CD4-positive, alpha-beta T cell treated with Interleukin-6 at 100 ng/mL for 8 hours (primary cell): ENCODE data around the gene SMO.
A peak's percentile ranks its signal among the peaks of the same experiment; 100 is the strongest.
"Not testable (repeated sequence)": the region's sequence is repeated elsewhere in the genome, so short reads cannot be mapped to it uniquely, and the experiment has no call there.

Source experiments
- DNase-seq: peaks from one replicate; pipeline ENCODE4 v3.0.0-alpha.2; 2020; ENCODE audit warnings: mixed read lengths, low spot score

SMO gene

GRCh38 chr7:129209067-129209926 is 20.9 kb downstream of the SMO start:
- no peak for DNase-seq

DNA sequence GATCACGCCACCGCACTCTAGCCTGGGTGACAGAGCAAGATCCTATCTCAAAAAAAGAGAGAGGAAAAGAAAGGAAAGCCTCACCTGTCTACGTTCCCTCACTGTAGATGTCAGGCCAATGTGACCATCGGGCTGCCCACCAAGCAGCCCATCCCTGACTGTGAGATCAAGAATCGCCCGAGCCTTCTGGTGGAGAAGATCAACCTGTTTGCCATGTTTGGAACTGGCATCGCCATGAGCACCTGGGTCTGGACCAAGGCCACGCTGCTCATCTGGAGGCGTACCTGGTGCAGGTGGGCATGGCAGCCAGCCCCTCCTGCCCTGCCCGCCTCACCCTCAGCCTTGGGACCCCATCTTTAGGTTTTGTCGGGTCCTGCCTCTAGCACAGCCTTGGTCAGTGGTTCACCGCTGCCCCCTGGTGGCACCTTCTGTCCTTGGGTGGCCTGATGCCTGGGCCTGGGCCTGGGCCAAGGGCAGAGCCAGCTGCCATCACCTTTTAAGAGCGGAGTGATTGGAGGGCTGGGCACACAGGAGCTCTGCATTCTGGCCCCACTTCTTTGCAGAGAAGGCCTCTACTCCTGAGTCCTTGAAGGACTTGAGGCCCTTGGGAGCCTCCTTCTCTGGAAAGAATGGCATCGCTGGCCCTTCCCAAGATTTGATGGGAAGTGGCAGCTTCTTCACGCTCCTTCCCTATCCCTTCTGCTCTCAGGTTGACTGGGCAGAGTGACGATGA is 22.0 kb downstream of the SMO start:
- DNase-seq: peak; percentile 30

DNA sequence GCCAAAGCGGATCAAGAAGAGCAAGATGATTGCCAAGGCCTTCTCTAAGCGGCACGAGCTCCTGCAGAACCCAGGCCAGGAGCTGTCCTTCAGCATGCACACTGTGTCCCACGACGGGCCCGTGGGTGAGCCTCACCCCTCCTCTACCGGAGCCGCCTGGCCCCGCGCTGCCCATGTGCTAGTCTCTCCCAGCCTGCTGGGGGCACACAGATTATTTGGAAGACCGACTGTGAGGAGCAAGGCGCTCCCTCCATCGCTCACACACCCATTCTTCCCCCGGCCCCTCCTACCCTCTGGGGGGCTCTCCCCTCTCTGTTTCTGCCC is 22.5 kb downstream of the SMO start:
- no peak for DNase-seq

DNA sequence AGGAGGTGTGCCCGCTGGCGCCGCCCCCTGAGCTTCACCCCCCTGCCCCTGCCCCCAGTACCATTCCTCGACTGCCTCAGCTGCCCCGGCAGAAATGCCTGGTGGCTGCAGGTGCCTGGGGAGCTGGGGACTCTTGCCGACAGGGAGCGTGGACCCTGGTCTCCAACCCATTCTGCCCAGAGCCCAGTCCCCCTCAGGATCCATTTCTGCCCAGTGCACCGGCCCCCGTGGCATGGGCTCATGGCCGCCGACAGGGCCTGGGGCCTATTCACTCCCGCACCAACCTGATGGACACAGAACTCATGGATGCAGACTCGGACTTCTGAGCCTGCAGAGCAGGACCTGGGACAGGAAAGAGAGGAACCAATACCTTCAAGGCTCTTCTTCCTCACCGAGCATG is 23.7 kb downstream of the SMO start:
- DNase-seq: no peak

DNA sequence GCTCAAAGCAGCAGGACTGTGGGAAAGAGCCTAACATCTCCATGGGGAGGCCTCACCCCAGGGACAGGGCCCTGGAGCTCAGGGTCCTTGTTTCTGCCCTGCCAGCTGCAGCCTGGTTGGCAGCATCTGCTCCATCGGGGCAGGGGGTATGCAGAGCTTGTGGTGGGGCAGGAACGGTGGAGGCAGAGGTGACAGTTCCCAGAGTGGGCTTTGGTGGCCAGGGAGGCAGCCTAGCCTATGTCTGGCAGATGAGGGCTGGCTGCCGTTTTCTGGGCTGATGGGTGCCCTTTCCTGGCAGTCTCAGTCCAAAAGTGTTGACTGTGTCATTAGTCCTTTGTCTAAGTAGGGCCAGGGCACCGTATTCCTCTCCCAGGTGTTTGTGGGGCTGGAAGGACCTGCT is 24.2 kb downstream of the SMO start:
- DNase-seq: no peak

- DNase-seq: no peak
Observed at GRCh38 chr7:129213828-129214227, 25.4 kb downstream of the SMO start.

DNA sequence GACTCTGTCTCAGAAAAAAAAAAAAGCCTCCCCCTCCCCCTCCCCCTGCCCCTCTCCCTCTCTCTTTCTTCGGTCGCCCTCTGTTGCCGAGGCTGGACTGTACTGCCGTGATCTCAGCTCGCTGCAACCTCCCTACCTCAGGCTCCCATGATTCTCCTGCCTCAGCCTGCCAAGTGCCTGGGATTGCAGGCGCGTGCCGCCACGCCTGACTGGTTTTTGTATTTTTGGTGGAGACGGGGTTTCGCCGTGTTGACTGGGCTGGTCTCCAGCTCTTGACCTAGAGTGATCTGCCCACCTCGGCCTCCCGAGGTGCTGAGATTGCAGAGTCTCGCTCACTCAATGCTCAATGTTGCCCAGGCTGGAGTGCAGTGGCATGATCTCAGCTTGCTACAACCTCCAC is 27.3 kb downstream of the SMO start:
- not testable (repeated sequence) for DNase-seq

GRCh38 chr7:129216101-129216715 is 27.8 kb downstream of the SMO start:
- not testable (repeated sequence) for DNase-seq

DNA sequence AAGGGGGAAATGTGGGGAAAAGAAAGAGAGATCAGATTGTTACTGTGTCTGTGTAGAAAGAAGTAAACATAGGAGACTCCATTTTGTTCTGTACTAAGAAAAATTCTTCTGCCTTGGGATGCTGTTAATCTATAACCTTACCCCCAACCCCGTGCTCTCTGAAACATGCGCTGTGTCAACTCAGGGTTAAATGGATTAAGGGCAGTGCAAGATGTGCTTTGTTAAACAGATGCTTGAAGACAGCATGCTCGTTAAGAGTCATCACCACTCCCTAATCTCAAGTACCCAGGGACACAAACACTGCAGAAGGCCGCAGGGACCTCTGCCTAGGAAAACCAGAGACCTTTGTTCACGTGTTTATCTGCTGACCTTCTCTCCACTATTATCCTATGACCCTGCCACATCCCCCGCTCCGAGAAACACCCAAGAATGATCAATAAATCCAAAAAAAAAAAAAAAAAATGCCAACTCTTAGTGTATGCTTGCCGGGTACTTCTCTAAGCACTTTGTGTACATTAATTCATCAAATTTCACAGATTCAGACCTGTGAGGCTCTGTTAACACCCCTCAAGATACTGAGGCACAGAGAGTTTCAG is 28.5 kb downstream of the SMO start:
- DNase-seq: not testable (repeated sequence)

DNA sequence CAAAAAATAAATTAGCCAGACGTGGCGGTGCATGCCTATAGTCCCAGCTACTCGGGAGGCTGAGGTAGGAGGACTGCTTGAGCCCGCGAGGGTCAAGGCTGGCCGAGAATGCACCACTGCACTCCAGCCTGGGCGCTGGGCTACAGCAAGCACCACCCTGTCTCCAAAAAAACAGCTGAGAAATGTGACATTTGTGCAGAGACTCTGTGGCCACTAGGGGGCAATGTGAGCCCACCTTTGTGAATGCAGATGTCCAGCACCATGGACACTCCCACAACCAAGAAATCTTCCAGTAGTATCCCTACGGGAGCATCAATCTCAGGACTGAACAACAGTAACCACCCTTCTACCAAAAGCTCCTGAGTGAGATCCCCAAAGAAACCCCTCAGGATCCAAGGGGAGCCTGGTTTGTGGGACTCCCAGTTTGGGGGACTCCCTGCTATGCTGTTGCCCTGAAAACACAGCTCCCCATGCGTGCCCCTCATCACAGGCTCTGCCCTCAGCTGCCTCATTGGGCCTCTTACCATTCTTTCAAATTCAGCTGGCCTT is 30.2 kb downstream of the SMO start:
- DNase-seq: peak; percentile 74

GRCh38 chr7:129219166-129219565 is 30.7 kb downstream of the SMO start:
- DNase-seq: not testable (repeated sequence)

- DNase-seq: peak; percentile 17
Observed at GRCh38 chr7:129222064-129222463, 33.6 kb downstream of the SMO start.

DNA sequence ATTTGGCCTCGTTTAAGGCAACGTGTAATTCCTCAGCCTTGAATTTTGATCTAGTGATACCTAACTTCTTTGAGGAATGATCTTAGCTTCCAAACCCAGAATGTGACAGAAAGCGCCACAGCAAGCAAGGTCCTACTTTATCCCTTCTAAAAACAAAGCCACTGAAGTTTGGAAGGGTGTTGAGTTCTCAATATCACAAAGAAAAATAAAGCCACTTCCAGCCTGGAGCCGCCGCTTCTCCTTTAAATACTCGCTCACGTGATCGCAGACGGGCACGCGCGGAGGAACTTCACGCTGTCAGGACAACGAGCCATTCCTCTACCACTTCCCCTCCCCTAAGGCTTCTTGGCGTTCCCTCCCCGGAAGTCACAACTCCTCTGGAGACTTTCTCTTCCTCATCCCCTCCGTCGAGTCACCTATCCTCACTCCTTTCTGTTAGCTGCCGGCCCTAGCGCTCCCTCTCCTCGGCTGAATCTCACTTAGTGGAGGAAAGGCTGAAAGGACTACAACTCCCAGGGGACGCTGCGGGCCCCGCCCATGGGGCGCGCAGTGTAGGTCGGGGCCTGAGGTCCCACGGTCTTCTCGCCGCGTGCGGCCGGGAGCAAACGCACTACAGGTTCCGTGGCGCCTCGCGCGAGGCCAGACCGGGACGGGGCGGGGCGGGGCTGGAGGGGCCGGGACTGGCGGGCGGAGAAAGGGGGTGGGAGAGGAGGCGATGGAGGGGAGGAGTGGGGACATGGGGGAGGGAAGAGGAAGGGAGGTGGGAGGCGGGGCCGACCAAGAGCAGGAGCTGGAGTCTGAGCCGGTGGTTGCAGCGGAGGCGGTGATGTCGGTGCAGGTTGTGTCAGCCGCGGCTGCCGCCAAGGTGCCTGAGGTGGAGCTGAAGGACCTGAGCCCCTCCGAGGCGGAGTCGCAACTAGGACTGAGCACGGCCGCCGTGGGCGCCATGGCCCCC is 36.1 kb downstream of the SMO start, which contains the start of gene AHCYL2:
Gene AHCYL2 (plus strand): TSS at position 780 of the 955 bp plus-strand sequence.
- DNase-seq: peak; percentile 98

- DNase-seq: peak; percentile 50
Observed at GRCh38 chr7:129225206-129225930, 36.9 kb downstream of the SMO start.

- DNase-seq: no peak
Observed at GRCh38 chr7:129225931-129226572, 37.6 kb downstream of the SMO start.

DNA sequence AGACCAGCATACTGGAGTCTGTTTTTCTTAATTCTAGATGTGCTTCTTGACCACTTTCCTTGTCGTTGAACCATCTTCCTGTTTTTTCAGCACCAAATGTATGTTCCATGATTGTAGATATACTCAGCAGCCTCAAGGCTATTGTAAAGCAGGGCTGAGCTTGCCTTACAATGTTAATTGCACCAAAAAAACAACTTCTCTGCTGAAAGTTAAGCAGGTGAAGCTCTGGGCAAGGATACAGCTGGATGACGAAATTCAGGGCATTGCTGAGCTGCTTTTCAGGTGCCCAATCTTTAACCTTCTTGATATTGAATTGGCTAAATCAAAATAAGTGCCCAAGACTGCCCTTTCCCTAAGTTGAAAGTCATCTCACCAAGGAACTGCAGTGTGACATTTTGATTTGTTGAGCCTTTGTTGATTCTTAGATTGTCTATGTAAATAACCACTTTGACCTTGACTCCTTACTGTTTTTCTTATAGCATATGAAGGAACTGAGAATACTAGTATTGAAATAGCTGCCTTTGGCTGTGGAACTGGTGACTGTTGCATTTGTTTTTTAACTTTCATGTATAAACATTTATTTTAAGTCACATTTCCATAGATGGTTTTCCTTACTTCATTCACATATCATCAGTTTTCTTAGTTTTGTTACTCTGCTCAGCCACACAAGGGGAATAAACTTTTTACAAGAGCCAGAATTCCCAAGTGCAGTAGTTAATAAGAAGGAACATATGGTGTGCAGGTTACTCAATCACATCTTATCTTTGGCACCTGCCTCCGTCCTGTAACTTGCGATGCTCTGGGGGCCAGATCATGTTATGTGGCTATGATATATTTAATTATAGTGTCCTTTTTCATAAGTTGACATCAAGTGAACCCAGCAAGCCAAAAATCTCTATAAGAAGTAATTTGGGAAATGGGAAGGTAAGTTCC is 39.5 kb downstream of the SMO start:
- no peak for DNase-seq

DNA sequence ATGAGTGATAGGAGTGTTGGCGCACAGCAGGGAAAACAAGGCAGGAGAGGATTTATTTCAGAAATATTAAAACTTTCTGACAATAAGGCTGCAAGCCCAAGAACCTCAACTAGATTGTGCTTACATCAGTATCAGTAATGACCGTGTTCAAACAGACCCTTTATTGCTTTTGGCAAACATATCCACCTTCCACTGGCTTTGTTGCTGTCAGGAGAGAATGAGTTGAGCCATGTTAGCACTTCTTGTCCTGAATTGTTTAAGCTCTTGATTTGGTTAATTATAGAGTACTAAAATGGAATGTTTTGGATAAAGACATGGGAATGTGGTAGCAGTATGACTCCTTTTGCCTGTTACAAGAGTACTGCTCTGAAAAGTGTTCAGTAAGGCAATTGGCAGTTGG is 40.2 kb downstream of the SMO start:
- DNase-seq: no peak

GRCh38 chr7:129231666-129232065 is 43.2 kb downstream of the SMO start:
- no peak for DNase-seq

DNA sequence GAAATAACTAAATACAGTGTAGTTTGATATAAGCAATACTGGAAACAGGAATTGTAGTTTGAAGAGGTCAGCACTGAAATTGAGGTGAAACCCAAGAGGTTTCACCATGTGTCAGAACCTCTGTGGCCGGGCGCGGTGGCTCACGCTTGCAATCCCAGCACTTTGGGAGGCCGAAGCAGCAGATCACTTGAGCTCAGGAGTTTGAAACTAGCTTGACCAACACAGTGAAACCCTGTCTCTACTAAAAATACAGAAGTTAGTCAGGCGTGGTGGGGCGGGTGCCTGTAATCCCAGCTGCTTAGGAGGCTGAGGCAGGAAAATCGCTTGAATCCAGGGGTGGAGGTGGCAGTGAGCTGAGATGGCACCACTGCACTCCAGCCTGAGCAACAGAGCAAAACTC is 50.1 kb downstream of the SMO start:
- no peak for DNase-seq
